ENCODE measurements around the gene EPHA2. TPM values are rescaled to one million over a fixed set of nuclear protein-coding genes. Genes with fewer than 3 reads are reported as not detected.
"Not testable (repeated sequence)": the region's sequence is repeated elsewhere in the genome, so short reads cannot be mapped to it uniquely, and the experiment has no call there.

Gene EPHA2
- total RNA-seq, 1 donor from 2014 or later = 144 TPM

DNA sequence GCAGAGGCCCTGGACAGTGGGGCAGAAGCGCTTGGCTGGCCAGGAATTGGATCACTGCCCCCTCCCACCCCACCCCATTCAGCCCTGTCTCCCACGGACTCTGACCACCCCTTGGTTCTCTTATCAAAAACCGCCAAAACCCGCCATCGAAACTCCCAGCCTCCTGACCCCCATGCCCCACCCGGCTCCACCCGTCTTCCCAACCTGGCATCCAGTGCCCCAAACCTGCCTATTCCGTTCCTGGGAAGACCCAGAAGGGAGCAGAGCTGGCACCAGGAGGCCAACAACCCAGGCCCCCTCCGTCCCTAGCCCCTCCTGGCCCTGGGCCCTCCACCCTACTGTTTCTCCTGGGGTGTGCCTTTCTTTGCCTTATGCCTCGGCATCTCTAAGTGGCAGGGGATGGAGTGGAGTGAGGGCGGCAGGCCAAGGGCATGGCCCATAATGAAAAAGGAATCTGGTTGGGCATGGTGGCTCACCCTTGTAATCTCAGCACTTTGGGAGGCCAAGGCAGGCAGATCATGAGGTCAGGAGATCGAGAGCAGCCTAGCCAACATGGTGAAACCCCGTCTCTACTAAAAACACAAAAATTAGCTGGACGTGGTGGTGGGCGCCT, 16.5 kb upstream of the EPHA2 start:
- Histone ChIP-seq H3K4me3 (ENCODE audit: low read depth, low read length) (no peak overlapping the region), H3K27me3 (ENCODE audit: control insufficient read depth, insufficient read depth, low read length) (no peaks in the 10 kb centered on the region), H3K36me3 (ENCODE audit: control insufficient read depth, insufficient read depth, low read length) (no peaks in the 10 kb centered on the region)
- no peak for TF ChIP-seq CTCF (IDR thresholded peaks at IDR 0.05; ENCODE audit: insufficient read depth, low read length, severe bottlenecking)
- FAIRE-seq (no peak), DNase-seq (ENCODE audit: low read depth) (no peak)

DNA sequence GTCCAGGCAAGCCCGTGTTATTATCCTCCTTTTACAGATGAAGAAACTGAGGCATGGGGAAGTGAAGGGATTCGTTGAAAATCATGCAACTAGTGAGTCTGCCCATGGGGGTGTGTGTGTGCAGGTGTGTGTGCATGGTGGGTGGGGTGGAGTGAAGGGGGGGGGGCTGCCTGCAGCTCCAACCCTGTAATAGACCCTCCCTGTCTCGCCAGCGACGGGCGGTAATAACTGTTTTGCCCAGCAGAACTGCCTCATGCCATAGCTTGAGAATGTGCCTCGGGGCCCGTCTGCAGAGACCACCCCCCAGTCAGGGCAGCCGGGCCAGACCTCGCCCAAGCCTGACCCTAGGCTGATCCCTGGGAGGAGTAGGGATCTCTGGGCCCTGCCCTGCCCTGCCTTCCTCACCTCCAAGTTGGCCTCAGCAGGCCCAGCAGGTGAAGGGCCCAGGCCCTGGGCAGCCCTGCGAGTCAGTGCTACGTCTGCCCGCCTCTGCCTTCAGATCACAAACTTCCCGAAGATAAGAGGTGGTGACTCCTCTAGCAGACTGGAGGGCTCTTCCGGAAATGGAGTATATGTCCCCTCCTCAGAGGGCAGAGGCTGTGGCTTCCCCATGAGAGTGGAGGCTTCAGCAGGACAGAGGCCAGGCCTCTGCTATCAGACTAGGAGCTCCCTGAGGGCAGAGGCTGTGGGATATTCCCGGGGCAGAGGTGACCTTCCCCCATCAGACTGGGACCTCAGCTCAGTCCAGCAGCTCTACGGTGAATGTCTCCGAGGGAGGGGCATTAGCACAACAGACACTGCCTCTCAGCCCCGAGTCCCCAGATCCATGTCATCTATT, 15.7 kb upstream of the EPHA2 start:
- FAIRE-seq = no peak

DNA sequence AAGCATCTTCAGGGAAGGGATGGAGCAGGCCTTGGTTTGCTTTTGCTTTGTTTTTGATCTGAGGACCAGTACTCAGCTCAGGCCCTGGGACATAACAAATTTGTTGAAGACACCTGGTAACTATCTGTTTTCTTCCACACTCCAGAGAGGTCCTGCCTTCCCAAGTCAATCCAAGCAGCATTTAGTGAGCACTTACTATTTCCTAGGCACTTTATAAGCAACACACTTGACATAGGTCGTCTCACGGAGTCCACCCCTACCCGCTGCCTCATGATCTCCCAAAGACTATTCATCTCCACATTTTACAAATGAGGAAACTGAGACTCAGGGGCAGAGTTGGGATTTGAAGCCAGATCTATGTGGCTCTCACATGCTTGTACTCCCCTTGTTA, 14.4 kb upstream of the EPHA2 start:
- Histone ChIP-seq H3K27me3 (ENCODE audit: control insufficient read depth, insufficient read depth, low read length) (no peaks in the 10 kb centered on the region), H3K36me3 (ENCODE audit: control insufficient read depth, insufficient read depth, low read length) (no peaks in the 10 kb centered on the region), H3K4me3 (ENCODE audit: low read depth, low read length) (no peak overlapping the region)
- DNase-seq (ENCODE audit: low read depth) = no peak
- FAIRE-seq = no peak
- no peak for TF ChIP-seq CTCF (IDR thresholded peaks at IDR 0.05; ENCODE audit: insufficient read depth, low read length, severe bottlenecking)

More for the DNA sequence above, 15.7 kb upstream of the EPHA2 start:
- Histone ChIP-seq H3K4me3 (ENCODE audit: low read depth, low read length) (no peak overlapping the region), H3K36me3 (ENCODE audit: control insufficient read depth, insufficient read depth, low read length) (no peaks in the 10 kb centered on the region), H3K27me3 (ENCODE audit: control insufficient read depth, insufficient read depth, low read length) (no peaks in the 10 kb centered on the region)
- TF ChIP-seq CTCF (IDR thresholded peaks at IDR 0.05; ENCODE audit: insufficient read depth, low read length, severe bottlenecking) = no peak
- DNase-seq (ENCODE audit: low read depth) = no peak

GRCh38 chr1:16168622-16169360, 12.9 kb upstream of the EPHA2 start:
- no peaks in the 10 kb centered on the region for H3K27me3 ChIP-seq (ENCODE audit: control insufficient read depth, insufficient read depth, low read length)
- TF ChIP-seq CTCF (IDR thresholded peaks at IDR 0.05; ENCODE audit: insufficient read depth, low read length, severe bottlenecking) = no peak
- H3K36me3 ChIP-seq (ENCODE audit: control insufficient read depth, insufficient read depth, low read length) = no peaks in the 10 kb centered on the region
- DNase-seq (ENCODE audit: low read depth) (no peak), FAIRE-seq (no peak)
- H3K4me3 ChIP-seq (ENCODE audit: low read depth, low read length) = no peak overlapping the region

DNA sequence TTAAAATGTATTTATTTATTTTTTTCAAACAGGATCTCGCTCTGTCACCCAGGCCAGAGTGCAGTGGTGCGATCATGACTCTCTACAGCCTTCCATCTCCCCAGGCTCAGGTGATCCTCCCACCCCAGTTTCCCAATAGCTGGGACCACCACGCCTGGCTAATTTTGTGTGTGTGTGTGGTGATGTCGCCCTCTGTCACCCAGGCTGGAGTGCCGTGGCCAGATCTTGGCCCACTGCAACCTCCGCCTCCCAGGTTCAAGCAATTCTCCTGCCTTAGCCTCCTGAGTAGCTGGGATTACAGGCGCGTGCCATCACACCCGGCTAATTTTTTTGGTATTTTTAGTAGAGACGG, 12.3 kb upstream of the EPHA2 start:
- H3K36me3 ChIP-seq (ENCODE audit: control insufficient read depth, insufficient read depth, low read length); FAIRE-seq; H3K27me3 ChIP-seq (ENCODE audit: control insufficient read depth, insufficient read depth, low read length); DNase-seq (ENCODE audit: low read depth): not testable (repeated sequence)
- H3K4me3 ChIP-seq (ENCODE audit: low read depth, low read length) = peak overlapping the region; percentile 56
